GM21576 (cell line): ENCODE results near the gene ZCCHC12.
A peak's percentile ranks its signal among the peaks of the same experiment; 100 is the strongest.
"Not testable (repeated sequence)": the region's sequence is repeated elsewhere in the genome, so short reads cannot be mapped to it uniquely, and the experiment has no call there.

ENCODE experiments used
- ATAC-seq: cut with Tn5 transposase; IDR thresholded peaks from one replicate; pipeline ENCODE4 v1.9.1; 2021; ENCODE audit warnings: mild to moderate bottlenecking, moderate library complexity; ENCODE audit not compliant: unreplicated experiment

Gene ZCCHC12

DNA sequence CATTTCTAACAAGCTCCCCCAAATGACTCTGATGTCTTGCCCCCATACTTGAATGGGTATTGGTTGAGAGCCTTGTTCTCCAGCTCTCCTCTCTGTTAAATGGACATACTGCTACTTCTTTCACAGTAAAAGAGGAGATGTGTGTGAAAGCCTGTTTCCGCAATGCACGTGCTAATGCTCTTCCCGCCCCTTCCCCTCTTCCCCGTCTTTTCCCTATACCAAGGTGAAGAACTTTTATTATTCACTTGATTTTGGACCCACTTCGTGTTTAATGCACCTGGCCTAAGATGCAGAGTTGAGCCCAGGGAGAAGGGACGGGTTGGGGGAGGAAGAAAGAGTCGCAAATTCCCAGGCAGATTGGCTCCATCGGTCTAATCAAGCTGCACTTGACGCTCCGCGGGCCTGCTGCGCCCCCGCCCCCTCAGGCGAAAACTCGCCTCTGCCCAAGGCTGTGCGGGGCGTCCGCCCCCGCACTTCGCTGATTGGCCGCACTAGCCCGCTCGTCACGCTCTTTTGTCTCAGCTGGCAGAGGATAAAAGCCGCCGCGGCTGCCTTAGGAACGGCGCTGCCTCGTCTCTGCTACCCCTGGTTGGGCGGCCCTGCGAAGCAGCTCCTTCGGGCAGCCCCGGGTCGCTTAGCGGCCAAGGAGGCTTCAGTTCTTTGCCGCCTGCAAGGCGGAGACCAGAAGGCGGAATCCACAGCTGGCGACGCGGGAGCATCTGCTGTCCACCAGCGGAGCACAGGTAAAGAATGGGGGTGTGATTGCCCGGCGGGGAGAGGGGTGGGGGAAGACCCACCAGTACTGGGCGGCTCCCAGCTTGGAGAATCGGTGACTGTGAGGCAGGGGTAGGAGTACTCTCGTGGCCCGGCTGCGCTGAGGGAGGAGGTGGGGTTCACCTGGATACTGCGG lies at the start of gene ZCCHC12:
Gene ZCCHC12, plus strand, starts transcription at position 562 of the 910 bp plus-strand sequence. CDS start 1,421 bp downstream, outside the sequence.
- no peak for ATAC-seq

DNA sequence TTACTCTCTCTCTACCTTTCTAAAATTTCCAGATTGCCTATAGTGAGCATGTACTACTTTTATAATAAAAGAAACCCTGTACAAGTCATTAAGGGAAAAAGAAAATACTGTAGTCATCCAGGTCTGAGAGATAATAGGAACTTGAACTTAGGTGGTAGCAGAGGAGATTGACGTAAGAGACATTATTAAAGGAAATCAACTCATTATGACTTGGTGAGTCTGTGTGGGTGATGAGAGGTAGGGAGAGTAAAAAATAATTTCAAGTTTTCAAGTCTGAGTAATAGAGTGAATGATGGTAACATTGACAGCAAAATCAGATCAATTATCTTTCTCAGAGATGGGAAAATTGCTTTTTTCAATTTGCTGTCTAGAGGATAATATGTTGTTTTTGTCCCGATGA lies 44.0 kb upstream of the ZCCHC12 start:
- ATAC-seq = no peak

DNA sequence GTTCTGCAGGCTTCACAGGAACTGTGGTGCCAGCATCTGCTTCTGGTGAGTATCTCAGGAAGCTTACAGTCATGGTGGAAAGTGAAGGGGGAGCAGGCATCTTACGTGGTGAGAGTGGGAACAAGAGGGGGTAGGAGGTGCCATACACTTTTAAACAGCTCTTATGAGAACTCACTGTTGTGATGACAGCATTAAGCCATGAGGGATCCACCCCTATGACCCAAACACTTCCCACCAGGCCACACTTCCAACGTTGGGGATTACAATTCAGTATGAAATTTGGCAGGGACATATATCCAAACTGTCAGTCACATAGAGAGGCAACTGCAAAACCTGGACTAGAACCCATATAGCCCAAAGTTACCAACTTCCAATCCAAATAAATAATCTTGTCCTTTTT lies 43.1 kb upstream of the ZCCHC12 start:
- ATAC-seq = no peak

DNA sequence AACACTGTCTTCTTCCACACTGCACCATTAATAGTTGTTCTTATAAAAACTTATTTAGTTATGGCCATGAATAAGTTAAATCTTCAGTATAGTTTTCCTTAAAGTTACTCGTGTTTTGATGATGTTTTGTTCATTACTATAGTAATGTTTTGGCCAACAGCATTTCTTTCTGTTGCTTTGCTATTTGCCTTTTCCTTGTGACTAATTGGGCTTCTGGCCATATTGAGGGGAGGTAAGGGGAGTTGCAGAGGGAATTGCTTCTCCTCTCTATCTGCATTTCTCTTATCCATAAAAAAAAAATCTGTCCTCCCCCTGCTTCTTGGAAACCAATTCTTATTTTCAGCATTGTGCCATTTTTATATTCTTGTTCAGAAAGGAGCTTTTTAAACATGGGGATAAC lies 42.7 kb upstream of the ZCCHC12 start:
- no peak for ATAC-seq

DNA sequence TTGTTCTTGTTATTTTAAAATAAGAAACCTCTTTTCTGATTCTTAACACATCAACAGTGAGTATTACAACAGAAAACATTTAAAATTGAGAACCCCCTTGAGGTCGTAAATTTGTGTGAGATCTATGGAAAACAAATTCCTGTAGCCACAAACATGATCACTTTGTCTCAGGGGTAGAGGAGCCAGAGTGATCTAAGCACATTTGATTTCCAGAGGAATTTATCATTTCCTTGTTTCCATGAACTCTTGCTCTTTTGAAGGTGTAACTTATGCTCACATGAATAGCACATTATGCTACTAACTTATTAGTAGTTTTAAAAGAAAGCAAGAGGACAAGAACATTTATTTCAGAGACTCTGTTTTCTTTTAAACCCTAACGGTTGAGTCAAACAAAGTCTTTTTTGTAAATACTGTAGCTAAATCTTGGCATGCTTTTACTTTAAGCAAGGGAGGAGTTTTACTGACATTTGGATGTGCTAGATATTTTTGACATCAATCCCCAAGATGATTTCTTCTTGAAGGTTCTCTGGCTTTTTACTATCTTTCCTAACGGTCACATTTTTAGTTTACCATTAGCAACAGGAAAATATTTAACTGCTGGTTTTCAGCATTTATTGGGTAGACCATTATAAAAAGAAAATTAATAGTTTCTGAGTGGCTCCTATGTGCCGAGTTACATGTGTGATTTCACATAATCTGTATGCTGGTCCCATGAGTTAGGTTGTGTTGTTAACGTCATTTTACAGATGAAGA lies 27.9 kb upstream of the ZCCHC12 start:
- ATAC-seq = no peak

DNA sequence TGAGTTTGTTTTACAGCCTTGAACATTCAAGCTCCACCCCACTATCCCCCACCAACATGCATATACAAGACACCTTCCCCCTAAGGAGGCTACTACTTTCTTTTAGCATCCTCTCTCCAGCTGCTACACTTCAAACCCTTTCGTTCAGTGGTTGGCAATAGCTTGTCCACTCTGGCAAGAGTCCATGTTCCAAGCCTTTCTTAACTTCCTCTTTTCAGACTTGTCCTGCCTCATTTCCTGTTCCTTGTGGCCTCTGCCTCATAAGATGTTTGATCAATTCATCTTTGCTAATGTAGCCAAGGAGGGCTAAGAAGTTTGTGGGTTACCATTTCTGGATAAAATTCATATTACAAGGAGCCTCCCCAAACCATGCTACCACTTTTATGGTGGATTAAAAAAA lies 20.8 kb upstream of the ZCCHC12 start:
- ATAC-seq = no peak

DNA sequence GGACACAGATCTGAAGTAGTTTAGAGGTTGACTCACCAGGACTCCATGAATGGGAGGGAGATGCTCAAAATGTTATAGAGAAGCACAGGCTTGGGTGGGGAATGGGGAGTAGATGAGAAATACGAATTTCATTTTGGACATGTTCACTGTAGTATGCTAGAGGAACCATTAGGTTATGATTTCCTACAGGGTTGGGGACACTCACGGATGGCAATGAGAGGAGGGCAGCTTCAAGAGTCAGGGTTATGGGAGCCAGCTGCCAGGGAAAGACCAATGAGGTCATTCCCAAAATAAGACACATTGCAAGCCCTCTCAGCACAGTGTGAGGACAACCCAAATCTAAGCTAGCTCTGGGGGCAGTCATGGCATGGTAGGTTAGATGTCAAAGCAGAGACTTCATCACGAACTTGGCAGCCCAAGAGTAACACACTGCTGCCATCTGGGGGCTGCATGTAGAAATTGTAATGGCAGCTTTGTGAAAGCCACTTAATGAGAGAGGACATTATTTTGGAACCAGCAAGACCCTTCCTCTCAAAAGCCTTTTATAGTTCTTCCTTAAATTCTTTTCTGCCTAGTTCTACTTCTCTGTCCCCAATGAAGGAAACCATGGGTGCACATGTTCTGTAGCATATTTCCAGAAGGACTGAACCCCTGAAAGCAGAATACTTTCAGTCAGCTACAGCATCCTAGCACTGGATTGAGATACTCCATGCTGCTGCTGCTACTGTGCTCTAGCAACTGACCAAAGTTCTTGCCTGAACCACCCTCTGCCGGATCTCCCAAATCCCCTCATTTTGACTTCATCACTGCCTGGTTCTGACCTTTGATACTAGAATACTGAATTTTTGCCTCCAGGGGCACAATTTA lies 16.2 kb upstream of the ZCCHC12 start:
- ATAC-seq = peak; percentile 60

DNA sequence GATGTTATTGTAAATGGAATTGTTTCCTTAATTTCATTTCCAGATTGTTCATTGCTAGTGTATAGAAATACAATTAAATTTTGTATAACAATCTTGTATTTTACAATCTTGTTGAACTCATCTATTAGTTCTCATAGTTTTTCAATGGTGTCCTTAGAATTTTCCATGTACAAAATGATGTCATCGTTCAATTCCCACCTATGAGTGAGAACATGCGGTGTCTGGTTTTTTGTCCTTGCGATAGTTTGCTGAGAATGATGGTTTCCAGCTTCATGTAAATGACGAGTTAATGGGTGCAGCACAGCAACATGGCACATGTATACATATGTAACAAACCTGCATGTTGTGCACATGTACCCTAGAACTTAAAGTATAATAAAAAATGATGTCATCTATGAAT lies 6.4 kb upstream of the ZCCHC12 start:
- ATAC-seq = not testable (repeated sequence)

DNA sequence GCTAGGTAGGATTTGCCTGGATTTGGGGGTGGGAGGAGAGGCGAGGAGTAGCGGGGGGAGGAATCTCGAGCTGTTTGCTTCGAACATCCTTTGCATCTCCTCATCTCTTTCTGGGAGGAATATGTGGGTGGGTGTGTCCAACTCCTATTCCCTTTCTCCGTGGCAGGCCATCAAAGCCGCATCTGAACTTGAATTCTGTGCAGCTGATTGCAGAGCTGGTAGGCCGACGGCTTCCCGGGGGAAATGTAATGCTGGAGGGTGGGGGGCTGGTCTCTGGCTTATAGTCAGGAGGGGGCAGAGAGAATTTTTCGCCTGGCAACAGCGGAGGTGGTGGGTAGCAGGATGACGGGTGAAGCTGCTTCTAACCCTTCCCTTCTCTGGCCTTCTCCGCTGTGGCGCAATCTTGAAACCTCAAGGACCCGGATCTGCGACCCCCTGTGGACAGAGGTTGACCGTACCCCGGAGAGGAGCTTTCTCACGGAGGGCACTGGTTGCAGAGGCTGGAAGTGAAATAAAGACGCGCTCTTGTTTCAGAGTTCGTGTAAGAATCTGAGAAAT lies 628 bp downstream of the ZCCHC12 start:
- no peak for ATAC-seq

DNA sequence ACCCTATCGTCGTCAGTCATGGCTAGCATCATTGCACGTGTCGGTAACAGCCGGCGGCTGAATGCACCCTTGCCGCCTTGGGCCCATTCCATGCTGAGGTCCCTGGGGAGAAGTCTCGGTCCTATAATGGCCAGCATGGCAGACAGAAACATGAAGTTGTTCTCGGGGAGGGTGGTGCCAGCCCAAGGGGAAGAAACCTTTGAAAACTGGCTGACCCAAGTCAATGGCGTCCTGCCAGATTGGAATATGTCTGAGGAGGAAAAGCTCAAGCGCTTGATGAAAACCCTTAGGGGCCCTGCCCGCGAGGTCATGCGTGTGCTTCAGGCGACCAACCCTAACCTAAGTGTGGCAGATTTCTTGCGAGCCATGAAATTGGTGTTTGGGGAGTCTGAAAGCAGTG lies 1.6 kb downstream of the ZCCHC12 start:
- ATAC-seq = no peak

DNA sequence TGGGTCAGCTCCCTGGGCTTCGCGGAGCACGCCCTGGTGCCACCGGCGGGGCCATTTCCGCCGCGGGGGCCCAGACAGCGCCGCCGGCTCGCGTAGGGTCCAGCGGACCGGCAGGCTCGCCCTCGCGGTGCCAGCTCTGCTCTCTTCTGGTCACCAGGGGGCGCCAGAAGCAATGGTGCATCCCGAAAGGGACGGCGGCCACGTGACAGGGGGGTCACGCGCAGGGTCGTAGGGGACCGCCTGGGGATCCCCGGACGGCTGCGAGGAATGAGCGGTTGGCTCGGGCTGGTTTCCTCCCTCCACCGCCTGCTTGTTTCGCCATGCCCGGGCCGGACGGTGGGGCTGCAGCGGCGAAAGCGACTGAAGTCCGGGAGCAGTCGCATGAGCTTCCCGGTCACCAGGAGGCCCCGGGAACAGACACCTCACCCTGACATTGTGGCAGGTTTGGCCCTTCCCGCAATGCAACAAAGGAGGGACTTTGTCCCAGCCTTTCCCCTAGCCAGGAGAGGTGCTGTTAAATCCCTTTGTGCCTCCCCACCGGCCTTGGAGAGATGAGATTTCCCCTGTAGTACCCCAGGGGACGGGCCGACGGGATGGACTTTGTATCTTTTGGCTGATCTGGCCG lies 15.8 kb downstream of the ZCCHC12 start:
- no peak for ATAC-seq

DNA sequence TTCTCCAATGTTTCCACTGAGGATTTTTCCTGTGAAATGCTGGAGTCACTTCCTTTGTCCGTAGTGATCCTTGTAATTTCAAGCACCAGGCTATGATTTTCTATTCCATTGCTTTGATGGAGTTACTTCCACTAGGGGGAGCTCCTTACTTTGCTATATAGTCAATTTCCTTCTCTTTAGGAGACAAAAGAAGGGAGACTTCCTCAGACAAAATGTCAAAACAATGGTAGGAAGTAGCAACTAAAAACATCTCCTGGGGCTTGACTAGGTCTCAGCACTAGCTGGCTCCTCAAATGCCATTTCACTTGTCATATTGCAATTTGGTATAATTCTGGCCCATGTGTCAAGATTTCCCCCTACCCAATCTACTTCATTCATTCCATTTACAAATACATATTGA lies 24.1 kb downstream of the ZCCHC12 start:
- no peak for ATAC-seq

DNA sequence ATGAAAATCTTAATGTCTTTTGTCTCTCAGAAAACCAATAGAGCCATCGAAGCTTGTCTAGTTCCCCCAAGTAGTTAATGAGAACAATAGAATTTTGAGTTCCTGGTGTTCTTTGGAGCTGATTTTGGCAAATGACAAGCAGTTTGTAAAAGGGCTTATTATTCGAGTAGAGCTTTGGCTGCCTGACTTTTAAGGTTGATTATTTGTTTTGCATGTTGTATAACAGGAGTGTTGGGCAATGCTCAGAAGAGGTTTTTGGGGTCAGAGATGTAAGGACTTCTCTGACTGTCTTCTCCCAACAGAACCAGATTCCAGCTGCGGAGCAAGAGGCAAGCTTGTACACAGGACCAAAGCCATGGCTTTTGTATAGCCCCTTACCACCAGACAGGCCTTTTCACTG lies 30.0 kb downstream of the ZCCHC12 start:
- no peak for ATAC-seq

DNA sequence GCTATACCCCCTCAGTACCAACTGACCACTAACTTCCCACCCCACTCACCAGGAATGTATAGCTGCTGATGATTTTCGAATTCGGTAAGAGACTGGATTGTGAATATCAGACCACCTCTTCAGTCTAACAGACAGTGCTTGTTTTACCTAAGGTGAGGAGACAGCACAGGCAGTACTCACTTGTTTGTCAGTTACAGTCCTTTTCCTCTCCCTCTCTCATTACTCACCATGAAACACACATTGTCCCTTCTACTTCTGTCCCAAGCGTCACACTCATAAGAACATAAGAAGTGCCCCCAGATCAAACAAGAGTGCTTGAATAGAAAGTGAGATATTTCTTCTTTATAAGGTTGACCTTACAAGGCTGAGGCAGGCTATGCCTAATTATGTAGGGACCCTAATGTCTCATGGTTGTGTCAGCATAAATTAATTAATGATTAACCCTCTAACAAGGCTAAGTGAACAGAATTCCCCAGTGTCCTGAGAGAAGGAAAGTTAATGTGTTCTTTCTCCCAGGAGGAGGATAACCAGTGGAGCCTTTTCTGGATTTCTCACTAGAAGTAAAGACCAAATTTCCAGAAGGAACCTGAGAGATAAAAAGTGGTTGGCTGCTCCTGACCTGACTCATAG lies 32.2 kb downstream of the ZCCHC12 start:
- ATAC-seq = no peak

DNA sequence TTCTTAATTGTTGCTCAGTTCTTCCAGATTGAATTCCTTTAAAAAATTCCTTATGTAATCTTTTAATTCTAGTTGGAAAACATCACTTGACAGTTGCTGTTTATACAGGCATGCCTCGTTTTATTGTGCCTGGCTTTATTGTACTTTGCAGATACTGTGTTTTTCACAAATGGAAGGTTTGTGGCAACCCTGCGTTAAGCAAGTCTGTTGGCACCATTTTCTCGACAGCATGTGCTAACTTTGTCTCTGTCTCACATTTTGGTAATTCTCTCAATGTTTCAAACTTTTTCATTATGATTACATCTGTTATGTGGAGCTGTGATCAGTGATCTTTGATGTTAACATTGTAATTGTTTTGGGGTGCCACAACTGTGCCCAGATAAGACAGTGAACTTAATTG lies 33.4 kb downstream of the ZCCHC12 start:
- no peak for ATAC-seq

DNA sequence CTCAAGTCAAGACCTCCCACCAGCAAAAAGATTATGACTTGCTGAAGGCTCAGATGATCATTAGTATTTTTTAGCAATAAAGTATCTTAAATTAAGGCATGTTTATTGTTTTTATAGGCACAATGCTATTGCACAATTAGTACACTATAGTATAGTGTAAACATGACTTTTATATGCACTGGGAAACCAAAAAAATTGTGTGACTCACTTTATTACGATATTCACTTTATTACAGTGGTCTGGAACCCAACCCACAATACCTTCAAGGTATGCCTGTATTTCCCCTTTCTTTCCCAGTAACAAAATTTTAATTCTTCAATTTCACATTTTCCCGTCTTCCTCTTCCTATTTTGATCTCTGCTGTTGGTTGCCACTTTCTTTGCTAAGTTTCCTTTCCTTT lies 37.7 kb downstream of the ZCCHC12 start:
- no peak for ATAC-seq

DNA sequence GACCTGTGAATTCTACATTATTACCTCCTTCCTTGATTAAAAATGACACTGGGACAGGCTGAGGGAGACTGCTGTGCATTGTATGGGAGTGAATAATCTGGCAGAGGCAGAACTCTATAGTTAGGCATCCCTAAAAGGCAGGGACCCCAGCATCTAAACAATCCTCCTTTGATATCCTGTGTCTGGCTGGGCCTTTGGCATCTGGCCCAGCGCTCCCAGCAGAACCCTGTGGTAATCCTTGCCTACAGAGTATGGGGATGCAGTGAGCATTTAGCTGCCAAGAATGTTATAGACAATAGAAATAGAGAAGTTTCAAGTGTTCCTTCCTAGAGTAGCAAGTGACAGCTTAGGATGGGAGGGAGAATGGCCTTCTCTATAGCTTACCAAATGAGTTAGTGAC lies 38.5 kb downstream of the ZCCHC12 start:
- ATAC-seq = no peak

DNA sequence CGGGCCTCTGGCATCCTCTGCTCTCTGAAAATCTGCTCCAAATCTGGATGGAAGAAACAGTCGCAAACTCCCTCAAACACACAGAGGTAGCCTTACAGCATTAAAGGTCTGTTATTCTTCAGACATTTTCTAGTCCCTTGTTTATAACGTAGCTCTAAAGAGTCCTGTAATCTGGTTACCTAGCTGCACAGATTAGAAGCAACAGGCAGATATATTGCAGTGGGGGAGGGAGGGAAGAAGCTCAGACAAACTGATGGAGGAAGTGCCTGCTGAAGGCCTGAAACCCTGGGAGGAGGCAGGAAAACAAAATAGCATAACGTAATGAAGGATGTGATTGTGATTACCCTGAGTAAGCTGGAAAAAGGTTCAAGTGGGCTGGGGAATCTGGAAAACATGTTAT lies 39.4 kb downstream of the ZCCHC12 start:
- no peak for ATAC-seq

DNA sequence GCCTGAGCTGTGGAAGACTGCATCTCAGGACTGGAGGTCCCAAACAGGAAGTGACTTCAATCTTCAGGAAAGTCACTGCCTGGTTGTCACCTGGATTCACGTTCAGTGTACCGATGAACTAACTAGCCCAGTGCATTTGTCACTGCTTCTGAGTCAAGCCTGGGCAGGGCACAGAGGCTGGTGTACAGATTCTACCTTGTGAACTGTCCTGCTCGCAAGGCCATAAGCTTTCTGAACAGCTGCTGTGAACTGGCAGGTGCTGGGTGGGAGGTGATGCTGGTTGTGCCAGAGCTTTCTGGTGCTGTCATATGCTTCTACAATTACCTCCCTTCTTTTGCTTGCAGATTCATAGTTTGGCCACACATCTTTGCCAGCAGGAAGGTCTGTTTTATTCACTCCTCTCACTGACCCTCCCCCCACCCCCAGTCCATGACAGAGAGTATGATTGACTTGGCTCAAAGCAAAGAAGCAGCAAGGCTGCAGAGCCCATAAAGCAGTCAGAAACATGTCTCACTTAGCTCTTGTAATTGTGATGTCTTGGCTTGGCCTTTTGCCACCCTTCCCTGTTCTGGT lies 40.5 kb downstream of the ZCCHC12 start:
- no peak for ATAC-seq

DNA sequence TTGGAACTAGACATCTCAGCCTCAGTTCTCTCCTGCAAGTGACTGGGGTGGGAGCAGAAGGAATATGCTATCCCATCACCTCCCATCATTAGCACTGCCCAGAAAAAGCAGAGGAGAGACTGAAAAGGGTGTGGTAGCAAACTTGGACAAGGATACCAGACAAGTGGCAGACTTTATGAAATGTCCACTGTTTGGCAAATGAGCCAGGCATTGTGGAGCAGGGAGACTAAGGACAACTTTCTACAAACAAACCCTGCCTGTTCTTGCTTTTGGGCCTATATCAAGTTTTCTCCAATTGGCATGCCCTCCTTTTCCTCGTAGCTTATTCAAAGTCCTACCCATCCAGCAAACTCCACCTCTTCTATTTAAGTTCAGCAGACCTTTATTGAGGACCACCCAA lies 41.6 kb downstream of the ZCCHC12 start:
- ATAC-seq = no peak
